Stomach (tissue), 19 donors: ENCODE results near the gene CNTF. TPM values are rescaled to one million over a fixed set of nuclear protein-coding genes. Genes with fewer than 3 reads are reported as not detected.
"Not testable (repeated sequence)": the region's sequence is repeated elsewhere in the genome, so short reads cannot be mapped to it uniquely, and the experiment has no call there.

Experiments
- DNase-seq, 2 donors: peaks; one replicate each; pipeline versions ENCODE4 v3.0.0 to v3.0.0-alpha.2; 2013 to 2019
- H3K27ac ChIP-seq, 5 donors: fragments of 200-600 bp in 4 of 5; sonication (generic) in 4 of 5; one replicate each; pipeline ENCODE4 v1.5.1; 2013 to 2019; ENCODE audit warnings: mild to moderate bottlenecking in 1 of 5, moderate library complexity in 1 of 5
- H3K27me3 ChIP-seq, 3 donors: fragments of 200-600 bp; sonication (generic); one replicate each; pipeline ENCODE4 v1.5.1; 2017 to 2019; ENCODE audit warnings: mixed run types in 1 of 3
- H3K36me3 ChIP-seq, 4 donors: fragments of 200-600 bp; sonication (generic); 1 replicate in 3 of 4; 2 replicates in 1 of 4; pipeline ENCODE4 v1.5.1; 2016 to 2019
- H3K4me1 ChIP-seq, 4 donors: fragments of 200-600 bp; sonication (generic); one replicate each; pipeline ENCODE4 v1.5.1; 2016 to 2019
- H3K4me3 ChIP-seq, 4 donors: fragments of 200-600 bp; sonication (generic) in 3 of 4; one replicate each; pipeline ENCODE4 v1.5.1; 2016 to 2019; ENCODE audit warnings: mild to moderate bottlenecking in 1 of 4
- H3K9me3 ChIP-seq, 4 donors: fragments of 200-600 bp; sonication (generic); one replicate each; pipeline ENCODE4 v1.5.1; 2016 to 2019
- CTCF ChIP-seq, 7 experiments: fragments of 450-650 bp in 4 of 7; fragments of 200-600 bp in 3 of 7; sonication (generic) in 3 of 7; IDR thresholded peaks; one replicate each; pipeline ENCODE4 v1.5.1; 2016 to 2019; ENCODE audit warnings: antibody characterized with exemption in 7 of 7, control low read depth in 2 of 7, mild to moderate bottlenecking in 1 of 7
- EP300 ChIP-seq: sonication (generic); formaldehyde crosslinking; IDR thresholded peaks from one replicate; pipeline ENCODE4 v1.6.1; 2017; ENCODE audit warnings: antibody characterized with exemption
- POLR2A ChIP-seq, 4 donors: fragments of 450-650 bp; IDR thresholded peaks; one replicate each; pipeline ENCODE4 v1.6.1; 2016; ENCODE audit warnings: antibody characterized with exemption in 4 of 4, control low read depth in 2 of 4, mild to moderate bottlenecking in 1 of 4, moderate library complexity in 1 of 4
- POLR2AphosphoS5 ChIP-seq, 3 donors: sonication (generic); formaldehyde crosslinking; IDR thresholded peaks; one replicate each; pipeline ENCODE4 v1.6.1; 2016; ENCODE audit warnings: antibody characterized with exemption in 3 of 3
- WGBS, 5 donors: extraction: QIAGEN DNeasy Blood & Tissue Kit in 3 of 5; methylation state at CpG; one replicate each; pipeline versions ENCODE4 v1.1.5 to v1.1.7; 2013 to 2018; 5-methylcytosine and 5-hydroxymethylcytosine counted together
- intact Hi-C: fragments of 100-400 bp; cut with DNase I; formaldehyde crosslinking; loops from one replicate; pipeline ENCODE4 v1.15.1; 2023; ENCODE audit warnings: low total_unique reads
- long read RNA-seq, 10 donors: transcript quantifications; one replicate each; lab custom pipeline, GENCODE V29; 2026
- polyA plus RNA-seq, 3 donors: library from polyadenylated mRNA; stranded (reverse); fragments of 200-250 nt; gene quantifications; one replicate each; pipeline ENCODE4 v1.2.3, GENCODE V29; 2013
- total RNA-seq, 5 donors: library from RNA; depleted of rRNA; stranded (reverse); fragments of >200 nt; gene quantifications; one replicate each; pipeline versions ENCODE4 v1.1.0 to v1.2.3, GENCODE V29; 2014 to 2016
- donor health status: healthy with polysubstance abuse.
- donor health status: Bipolar disorder and iron deficiency.
- donor health status: healthy.

The CNTF gene, protein sequence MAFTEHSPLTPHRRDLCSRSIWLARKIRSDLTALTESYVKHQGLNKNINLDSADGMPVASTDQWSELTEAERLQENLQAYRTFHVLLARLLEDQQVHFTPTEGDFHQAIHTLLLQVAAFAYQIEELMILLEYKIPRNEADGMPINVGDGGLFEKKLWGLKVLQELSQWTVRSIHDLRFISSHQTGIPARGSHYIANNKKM
- 1 to 10 TPM in 1 of 5 donors, not detected in 4; 3.9 TPM for total RNA-seq
- under 1 TPM; 0.25 to 0.92 (median 0.28) TPM for polyA plus RNA-seq
- long read RNA-seq, donor 1, result 0 reads
- long read RNA-seq, donor 2, result 0 reads
- long read RNA-seq, donor 3, result 0 reads
- long read RNA-seq, donor 4, result 0 reads
- long read RNA-seq, donor 5, result 0 reads
- long read RNA-seq, donor 6, partial matches to known transcripts, result 0 of 1 reads
- long read RNA-seq, donor 6, other reads (novel, unspliced or antisense), result 0 of 1 reads
- long read RNA-seq, donor 7, result 0 reads
- long read RNA-seq, donor 8, result 0 reads
- long read RNA-seq, donor 9, result 0 reads
- long read RNA-seq, donor 10, result 0 reads

DNA sequence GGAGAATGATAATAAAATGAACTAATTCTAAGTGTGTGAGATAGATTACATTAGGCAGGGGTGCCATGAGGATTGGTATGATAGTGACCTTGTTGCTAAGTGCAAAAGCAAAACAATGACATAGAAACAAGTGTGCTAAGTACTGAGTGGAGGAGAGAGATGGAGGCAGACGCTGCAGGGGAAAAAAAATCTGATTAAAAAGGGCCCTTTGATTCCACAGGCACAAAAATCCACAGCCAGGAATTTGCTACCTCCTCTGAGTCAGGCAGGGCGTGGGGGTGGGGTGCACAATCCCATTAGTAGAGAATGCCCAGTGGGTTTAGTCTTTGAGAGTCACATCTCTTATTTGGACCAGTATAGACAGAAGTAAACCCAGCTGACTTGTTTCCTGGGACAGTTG, at the start of gene CNTF:
CNTF (plus strand) TSS at position 322 of the 400 bp plus-strand sequence. CDS start 88 bp downstream, outside the sequence.
- no peak within 1 kb of the TSS for H3K4me3 ChIP-seq
- no peaks in the 10 kb centered on the region for H3K27me3 ChIP-seq
- peaks cover 25 to 91% (median 82%) of the 10 kb centered on the region in 4 donors for H3K36me3 ChIP-seq
- no peak within 1 kb of the TSS for H3K27ac ChIP-seq
- H3K9me3 ChIP-seq, result no peaks in the 10 kb centered on the region
- 70 to 82% (median 81%) methylated on average over 2 of the region's 2 CpGs for WGBS, 5 donors
- no peak for TF ChIP-seq POLR2AphosphoS5 (IDR thresholded peaks at IDR 0.05)
- TF ChIP-seq CTCF (IDR thresholded peaks at IDR 0.05), result no peak
- TF ChIP-seq EP300, result no peak
- TF ChIP-seq POLR2A (IDR thresholded peaks at IDR 0.05), result no peak
- intact Hi-C loops, result no loop called here
- DNase-seq, result no peak
- H3K4me1 ChIP-seq, result peaks cover 0 to 4% (median 2%) of the 10 kb centered on the region in 4 donors

DNA sequence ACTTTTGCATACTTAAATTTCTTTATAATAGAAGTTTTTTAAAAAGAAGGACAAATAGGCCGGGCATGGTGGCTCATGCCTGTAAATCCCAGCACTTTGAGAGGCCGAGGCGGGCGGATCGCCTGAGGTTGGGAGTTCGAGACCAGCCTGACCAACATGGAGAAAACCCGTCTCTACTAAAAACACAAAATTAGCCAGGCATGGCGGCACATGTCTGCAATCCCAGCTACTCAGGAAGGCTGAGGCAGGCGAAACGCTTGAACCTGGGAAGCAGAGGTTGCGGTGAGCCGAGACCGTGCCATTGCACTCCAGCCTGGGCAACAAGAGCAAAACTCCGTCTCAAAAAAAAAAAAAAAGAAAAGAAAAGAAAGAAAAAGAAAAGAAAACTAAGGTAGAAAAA, 49.6 kb upstream of the CNTF start:
- 82 to 91% (median 89%) methylated on average over 14 of the region's 14 CpGs for WGBS, 5 donors
- H3K4me3 ChIP-seq, H3K27me3 ChIP-seq, DNase-seq, intact Hi-C loops, H3K9me3 ChIP-seq: not testable (repeated sequence)
- Histone ChIP-seq H3K27ac (peak overlapping the region; percentile 24 to 100 (median 75)), H3K4me1 (peaks cover 22 to 68% (median 40%) of the 10 kb centered on the region in 4 donors), H3K36me3 (peaks cover 6 to 26% (median 22%) of the 10 kb centered on the region in 4 donors)

GRCh38 chr11:58573451-58574104, 48.9 kb upstream of the CNTF start:
- Histone ChIP-seq H3K9me3 (no peaks in the 10 kb centered on the region), H3K27me3 (no peaks in the 10 kb centered on the region), H3K36me3 (peaks cover 6 to 21% (median 19%) of the 10 kb centered on the region in 4 donors), H3K27ac (peak overlapping the region; percentile 43 to 100 (median 75)), H3K4me3 (peak overlapping the region in 2 of 4 donors; percentile 4 to 33), H3K4me1 (peaks cover 23 to 62% (median 39%) of the 10 kb centered on the region in 4 donors)
- WGBS, 5 donors, result 45 to 57% (median 49%) methylated on average over 4 of the region's 4 CpGs
- TF ChIP-seq POLR2AphosphoS5 (IDR thresholded peaks at IDR 0.05) (peak in 1 of 3 donors; percentile 36), EP300 (no peak), POLR2A (IDR thresholded peaks at IDR 0.05) (no peak)
- DNase-seq, result peak in 1 of 2 donors; percentile 24
- intact Hi-C loops, result no loop called here

DNA sequence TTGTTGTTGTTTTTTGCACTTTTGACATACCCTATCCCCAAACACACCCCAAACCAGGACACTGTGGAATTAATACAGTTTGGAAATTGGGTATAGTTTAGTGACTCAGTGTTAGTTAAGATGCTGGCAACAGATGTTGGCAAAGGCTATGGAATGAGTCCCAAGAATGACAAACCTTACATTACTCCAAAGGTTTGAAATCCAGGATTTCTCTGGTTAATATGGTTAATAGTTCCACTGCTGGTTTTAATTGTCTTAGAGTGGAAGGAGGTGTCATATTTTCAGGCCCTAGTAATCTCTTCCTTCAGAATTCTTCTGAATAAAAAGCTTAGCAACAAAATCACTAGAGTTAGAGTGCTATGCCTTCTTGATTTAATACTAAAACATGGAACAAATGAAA, 47.6 kb upstream of the CNTF start:
- Histone ChIP-seq H3K27ac (peak overlapping the region in 4 of 5 donors; percentile 64 to 100 (median 87)), H3K36me3 (peaks cover under 1 to 8% (median 6%) of the 10 kb centered on the region in 4 donors), H3K4me1 (peaks cover 24 to 63% (median 40%) of the 10 kb centered on the region in 4 donors), H3K9me3 (no peaks in the 10 kb centered on the region), H3K27me3 (no peaks in the 10 kb centered on the region), H3K4me3 (peak overlapping the region in 2 of 4 donors; percentile 5 to 33)
- no peak for DNase-seq
- no peak for TF ChIP-seq EP300
- no peak for TF ChIP-seq CTCF (IDR thresholded peaks at IDR 0.05)
- TF ChIP-seq POLR2AphosphoS5 (IDR thresholded peaks at IDR 0.05), result no peak
- TF ChIP-seq POLR2A (IDR thresholded peaks at IDR 0.05), result no peak
- intact Hi-C loops, result no loop called here

GRCh38 chr11:58575377-58576020, 47.0 kb upstream of the CNTF start, which contains the start of gene LPXN:
Gene LPXN (minus strand): TSS chr11:58575856. CDS start chr11:58575772, 84 bp downstream.
- Histone ChIP-seq H3K27me3 (no peaks in the 10 kb centered on the region), H3K9me3 (no peaks in the 10 kb centered on the region), H3K4me1 (peaks cover 27 to 69% (median 44%) of the 10 kb centered on the region in 4 donors), H3K36me3 (peaks cover 0 to 2% (median under 1%) of the 10 kb centered on the region in 4 donors), H3K4me3 (peak within 1 kb of the TSS in 3 of 4 donors; percentile 5 to 33 (median 9)), H3K27ac (peak within 1 kb of the TSS; percentile 5 to 100 (median 100))
- TF ChIP-seq CTCF (IDR thresholded peaks at IDR 0.05) (no peak), POLR2A (IDR thresholded peaks at IDR 0.05) (no peak), EP300 (no peak), POLR2AphosphoS5 (IDR thresholded peaks at IDR 0.05) (peak in 1 of 3 donors; percentile 44)
- intact Hi-C loops, result no loop called here
- peak in 1 of 2 donors; percentile 35 for DNase-seq
- 64 to 73% (median 65%) methylated on average over 6 of the region's 6 CpGs for WGBS, 5 donors
